CD14-positive monocyte (primary cell): ENCODE measurements around the gene SCRN2. TPM values are rescaled to one million over a fixed set of nuclear protein-coding genes. Genes with fewer than 3 reads are reported as not detected.

Source experiments
- DNase-seq, 3 donors: peaks; one replicate each; pipeline ENCODE4 v3.0.0-alpha.2; 2011 to 2022
- H2AFZ ChIP-seq: 2 replicates; pipeline ENCODE4 v1.6.0; 2012; ENCODE audit warnings: mild to moderate bottlenecking, low read depth, low read length, inconsistent platforms; ENCODE audit not compliant: insufficient read depth, poor library complexity, severe bottlenecking
- H3K27ac ChIP-seq, 2 donors: 1 replicate in 1 of 2; 2 replicates in 1 of 2; pipeline ENCODE4 v1.5.1; 2012 to 2013; ENCODE audit warnings: low read length in 2 of 2, control low read depth in 1 of 2, inconsistent platforms in 1 of 2, low read depth in 1 of 2, mild to moderate bottlenecking in 1 of 2
- H3K27me3 ChIP-seq, 2 donors: one replicate each; pipeline versions ENCODE4 v1.6.0 to v1.6.1; 2011 to 2013; ENCODE audit warnings: low read length in 2 of 2; ENCODE audit not compliant: control insufficient read depth in 2 of 2, insufficient read depth in 2 of 2
- H3K36me3 ChIP-seq, 2 donors: replicated peaks in 1 of 2; 1 replicate in 1 of 2; 2 replicates in 1 of 2; pipeline versions ENCODE4 v1.5.1 to v1.6.1; 2012 to 2013; ENCODE audit warnings: low read length in 2 of 2, control low read depth in 1 of 2, inconsistent platforms in 1 of 2, mild to moderate bottlenecking in 1 of 2; ENCODE audit not compliant: insufficient read depth in 2 of 2, control insufficient read depth in 1 of 2
- H3K4me1 ChIP-seq, 2 donors: 1 replicate in 1 of 2; 2 replicates in 1 of 2; pipeline versions ENCODE4 v1.5.1 to v1.6.1; 2012 to 2013; ENCODE audit warnings: low read length in 2 of 2, control low read depth in 1 of 2, inconsistent platforms in 1 of 2, mild to moderate bottlenecking in 1 of 2, moderate library complexity in 1 of 2; ENCODE audit not compliant: insufficient read depth in 2 of 2, control insufficient read depth in 1 of 2
- H3K4me2 ChIP-seq: replicated peaks from 2 replicates; pipeline ENCODE3; 2012; ENCODE audit warnings: low read length, moderate library complexity, mild to moderate bottlenecking; ENCODE audit not compliant: poor library complexity, severe bottlenecking; ENCODE audit errors: extremely low read depth
- H3K4me3 ChIP-seq, 3 experiments: fragments of 200-600 bp in 1 of 3; sonication (generic) in 1 of 3; replicated peaks in 1 of 3; 1 replicate in 2 of 3; 2 replicates in 1 of 3; pipeline ENCODE4 v1.5.1; 2011 to 2013; ENCODE audit warnings: low read length in 3 of 3, mild to moderate bottlenecking in 3 of 3, control low read depth in 2 of 3, low read depth in 2 of 3, inconsistent platforms in 1 of 3, moderate library complexity in 1 of 3
- H3K79me2 ChIP-seq: 2 replicates; pipeline ENCODE4 v1.6.0; 2012; ENCODE audit warnings: mild to moderate bottlenecking, control low read depth, inconsistent platforms, low read length, moderate library complexity; ENCODE audit not compliant: insufficient read depth
- H3K9ac ChIP-seq: 2 replicates; pipeline ENCODE4 v1.6.0; 2017; ENCODE audit warnings: low read length, mild to moderate bottlenecking; ENCODE audit not compliant: insufficient read depth, poor library complexity, severe bottlenecking
- H3K9me3 ChIP-seq, 2 donors: replicated peaks in 1 of 2; 1 replicate in 1 of 2; 2 replicates in 1 of 2; pipeline versions ENCODE4 v1.5.1 to v1.6.1; 2012 to 2013; ENCODE audit warnings: low read length in 2 of 2, control low read depth in 1 of 2; ENCODE audit not compliant: control insufficient read depth in 1 of 2, insufficient read depth in 1 of 2
- H4K20me1 ChIP-seq: 2 replicates; pipeline ENCODE4 v1.6.0; 2012; ENCODE audit warnings: mild to moderate bottlenecking, low read length, control low read depth, moderate library complexity; ENCODE audit not compliant: insufficient read depth
- H3K27ac Mint-ChIP-seq, 7 donors: one replicate each; pipeline ENCODE4 v1.8.0; 2020; ENCODE audit warnings: mild to moderate bottlenecking in 7 of 7, mixed read lengths in 7 of 7, moderate library complexity in 6 of 7, inconsistent platforms in 2 of 7
- H3K27me3 Mint-ChIP-seq, 3 donors: one replicate each; pipeline ENCODE4 v1.8.0; 2021 to 2022; ENCODE audit warnings: low read depth in 3 of 3, mild to moderate bottlenecking in 3 of 3, mixed read lengths in 3 of 3, moderate library complexity in 3 of 3, inconsistent platforms in 1 of 3
- H3K36me3 Mint-ChIP-seq, 2 donors: one replicate each; pipeline ENCODE4 v1.8.0; 2020; ENCODE audit warnings: mixed read lengths in 2 of 2, inconsistent platforms in 1 of 2, mild to moderate bottlenecking in 1 of 2
- H3K4me1 Mint-ChIP-seq: one replicate; pipeline ENCODE4 v1.8.0; 2020; ENCODE audit warnings: mild to moderate bottlenecking, mixed read lengths
- H3K4me3 Mint-ChIP-seq, 2 donors: one replicate each; pipeline ENCODE4 v1.8.0; 2020; ENCODE audit warnings: mild to moderate bottlenecking in 2 of 2, mixed read lengths in 2 of 2, moderate library complexity in 1 of 2
- H3K9me3 Mint-ChIP-seq, 7 donors: one replicate each; pipeline ENCODE4 v1.8.0; 2020 to 2022; ENCODE audit warnings: mixed read lengths in 7 of 7, mild to moderate bottlenecking in 6 of 7, moderate library complexity in 6 of 7, inconsistent platforms in 2 of 7
- CTCF ChIP-seq: fragments of 200-600 bp; IDR thresholded peaks from one replicate; pipeline ENCODE4 v1.8.0; 2022; ENCODE audit warnings: antibody characterized with exemption, mild to moderate bottlenecking
- WGBS: methylation state at CpG from one replicate; pipeline ENCODE4 v1.1.5; 2013; ENCODE audit warnings: missing lambda C conversion rate; ENCODE audit not compliant: insufficient coverage; 5-methylcytosine and 5-hydroxymethylcytosine counted together
- intact Hi-C, 2 donors: fragments of 100-400 bp; cut with micrococcal nuclease; formaldehyde crosslinking; loops; one replicate each; pipeline versions ENCODE4 v1.15.0 to v1.15.1; 2023
- polyA plus RNA-seq, 3 donors: library from polyadenylated mRNA; depleted of rRNA in 1 of 3; unstranded in 2 of 3; stranded (reverse) in 1 of 3; fragments of 300-500 nt in 2 of 3; fragments of >200 nt in 1 of 3; fragmentation: Illumina TruSeq in 2 of 3; gene quantifications; 1 replicate in 2 of 3; 2 replicates in 1 of 3; pipeline ENCODE4 v1.2.3, GENCODE V29; 2012 to 2021

SCRN2 gene
- polyA plus RNA-seq, 3 donors, result 13.2 to 45.1 (median 14.5) TPM

GRCh38 chr17:47877368-47878034, 36.4 kb upstream of the SCRN2 start:
- TF ChIP-seq CTCF, result no peak
- Histone ChIP-seq H3K27me3 (peaks cover 6 to 8% of the 10 kb centered on the region in 2 donors), H4K20me1 (no peaks in the 10 kb centered on the region), H3K27ac (no peak overlapping the region), H3K4me3 (no peak overlapping the region), H2AFZ (no peak overlapping the region), H3K4me2 (no peak overlapping the region), H3K9ac (no peak overlapping the region), H3K9me3 (peaks cover 7% of the 10 kb centered on the region in 2 donors), H3K36me3 (no peaks in the 10 kb centered on the region), H3K79me2 (no peaks in the 10 kb centered on the region), H3K4me1 (peaks cover 9 to 10% of the 10 kb centered on the region in 2 donors)
- DNase-seq, result no peak
- Mint-ChIP-seq H3K36me3 (no peaks in the 10 kb centered on the region), H3K9me3 (peaks cover 3 to 8% (median 4%) of the 10 kb centered on the region in 7 donors), H3K27me3 (peaks cover 10 to 35% (median 19%) of the 10 kb centered on the region in 3 donors), H3K4me3 (peak overlapping the region in 1 of 2 donors; percentile 32), H3K27ac (peak overlapping the region in 2 of 7 donors; percentile 19 to 39), H3K4me1 (peaks cover 19% of the 10 kb centered on the region)
- intact Hi-C loops, result no loop called here
- WGBS, result 57% methylated on average over 5 of the region's 9 CpGs

GRCh38 chr17:47875011-47875985, 34.2 kb upstream of the SCRN2 start:
- Mint-ChIP-seq H3K4me3 (peak overlapping the region in 1 of 2 donors; percentile 35), H3K36me3 (no peaks in the 10 kb centered on the region), H3K27ac (peak overlapping the region in 2 of 7 donors; percentile 37 to 45), H3K9me3 (peaks cover 3 to 8% (median 6%) of the 10 kb centered on the region in 7 donors), H3K27me3 (peaks cover 28 to 51% (median 37%) of the 10 kb centered on the region in 3 donors), H3K4me1 (peaks cover 14% of the 10 kb centered on the region)
- TF ChIP-seq CTCF, result no peak
- 73% methylated on average over 10 of the region's 11 CpGs for WGBS
- no peak overlapping the region for H3K27ac ChIP-seq
- H3K4me1 ChIP-seq, result no peaks in the 10 kb centered on the region
- H2AFZ ChIP-seq, result no peak overlapping the region
- no peak overlapping the region for H3K4me3 ChIP-seq
- H3K4me2 ChIP-seq, result no peak overlapping the region
- no peaks in the 10 kb centered on the region for H3K36me3 ChIP-seq
- peaks cover 7% of the 10 kb centered on the region in 2 donors for H3K9me3 ChIP-seq
- intact Hi-C loops, result no loop called here
- peaks cover 20 to 24% of the 10 kb centered on the region in 2 donors for H3K27me3 ChIP-seq
- DNase-seq, result no peak
- no peaks in the 10 kb centered on the region for H4K20me1 ChIP-seq
- no peak overlapping the region for H3K9ac ChIP-seq
- H3K79me2 ChIP-seq, result no peaks in the 10 kb centered on the region
